Globus pallidus (tissue), 1 donor: Measurements from ENCODE around the gene MCUB.
"Not testable (repeated sequence)": the region's sequence is repeated elsewhere in the genome, so short reads cannot be mapped to it uniquely, and the experiment has no call there.

Experiments used
- DNase-seq: peaks from one replicate; pipeline ENCODE4 v3.0.0-alpha.2; 2015; ENCODE audit warnings: low spot score

The MCUB gene

DNA sequence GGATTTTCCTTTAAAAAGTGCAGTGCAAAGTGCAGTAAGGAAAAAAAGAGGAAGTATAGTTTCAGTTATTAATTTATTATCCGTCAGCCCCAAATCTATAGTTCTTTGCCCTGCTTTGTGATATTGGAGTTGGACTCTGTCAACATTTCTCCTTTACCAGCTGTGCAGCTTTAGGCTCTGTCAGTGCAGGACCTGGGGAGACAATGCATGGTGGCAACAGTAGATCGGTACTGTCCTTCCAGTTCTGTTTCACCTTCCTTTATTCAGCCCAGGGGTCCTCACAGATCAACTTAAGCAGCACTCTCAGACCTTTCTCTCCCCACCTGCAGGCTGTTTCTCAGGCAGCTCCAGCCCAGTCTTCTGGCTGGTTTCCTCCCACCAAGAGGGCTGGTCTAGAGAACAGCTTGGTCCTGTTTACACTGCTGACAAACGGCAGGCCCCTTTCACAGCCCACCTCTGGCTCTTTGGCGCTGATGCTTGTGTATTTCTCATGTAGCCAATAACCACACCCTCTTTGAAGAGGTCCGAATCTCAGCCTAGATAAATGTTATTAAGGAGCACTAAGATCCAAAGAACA lies 71.6 kb downstream of the MCUB start:
- DNase-seq = no peak

GRCh38 chr4:109640644-109641043 lies 80.6 kb downstream of the MCUB start:
- DNase-seq = no peak

DNA sequence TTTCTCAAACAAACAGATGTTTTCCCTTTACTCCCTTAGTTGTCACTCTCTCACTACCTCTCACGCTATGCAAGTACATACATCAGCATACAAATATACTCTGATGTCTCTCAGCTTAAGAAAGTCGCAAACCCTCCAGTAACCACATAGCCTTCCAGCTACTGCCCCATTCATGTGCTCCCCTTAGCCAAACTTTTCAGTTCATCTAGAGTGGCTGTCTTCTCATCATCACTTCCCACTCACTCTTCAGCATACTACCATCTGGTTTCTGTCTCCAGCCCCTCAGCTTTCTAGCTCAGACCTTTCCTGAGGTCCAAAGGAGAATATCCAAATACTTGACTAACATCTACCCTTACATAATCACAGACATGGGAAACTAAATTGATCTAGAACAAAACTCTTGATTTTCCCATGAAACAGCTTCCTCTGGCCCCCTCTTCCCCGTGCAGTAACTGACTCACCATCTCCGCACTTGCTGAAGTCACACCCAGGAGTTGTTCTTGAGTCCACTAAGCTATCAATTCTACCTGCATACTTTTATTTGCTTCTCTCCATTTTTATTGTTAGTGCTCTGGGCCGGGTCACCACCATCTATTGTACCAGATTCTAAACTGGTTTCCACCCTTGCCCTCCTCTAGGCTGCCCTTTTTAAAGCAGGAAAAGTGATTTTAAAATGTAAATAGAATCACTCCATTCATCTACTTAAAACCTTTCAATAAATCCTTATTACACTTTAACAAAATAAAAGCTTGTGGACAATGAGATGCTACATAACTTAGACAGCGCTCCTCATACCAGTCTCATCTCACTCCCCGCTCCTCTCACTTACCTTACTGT lies 86.0 kb downstream of the MCUB start:
- DNase-seq = no peak

DNA sequence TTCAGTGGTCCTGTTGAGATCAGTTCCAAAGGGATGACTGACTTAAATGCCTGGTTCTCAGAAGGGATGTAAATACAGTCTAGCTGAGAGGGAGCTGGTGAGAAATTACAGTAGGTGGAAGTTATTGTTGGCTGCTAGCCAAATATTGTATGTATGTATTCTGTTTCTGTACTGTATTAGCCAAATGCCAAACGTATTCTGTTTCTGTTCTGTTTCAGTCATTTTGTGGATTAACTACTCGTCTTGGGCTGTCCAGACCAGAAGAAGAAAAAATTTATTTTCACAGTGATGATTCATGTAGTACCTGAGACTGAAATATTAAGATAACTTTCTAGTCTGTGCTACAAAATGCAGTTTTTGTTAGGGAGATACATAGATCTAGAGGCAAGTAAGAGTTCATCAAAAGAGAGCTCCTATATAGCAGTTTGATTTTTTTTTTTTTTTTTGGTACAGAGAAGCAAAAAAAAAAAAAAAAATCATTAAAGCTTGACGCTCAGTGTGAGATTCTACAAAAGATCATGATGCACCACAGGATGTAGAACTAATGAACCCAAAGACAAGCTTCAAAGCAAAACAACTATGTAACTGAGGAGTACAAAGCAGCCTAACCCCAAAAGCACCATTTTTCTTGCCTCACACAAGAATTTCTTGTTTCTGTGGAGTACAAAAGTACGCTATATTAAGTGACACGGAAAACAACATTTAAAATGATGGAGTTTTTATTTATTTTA lies 88.4 kb downstream of the MCUB start:
- no peak for DNase-seq

DNA sequence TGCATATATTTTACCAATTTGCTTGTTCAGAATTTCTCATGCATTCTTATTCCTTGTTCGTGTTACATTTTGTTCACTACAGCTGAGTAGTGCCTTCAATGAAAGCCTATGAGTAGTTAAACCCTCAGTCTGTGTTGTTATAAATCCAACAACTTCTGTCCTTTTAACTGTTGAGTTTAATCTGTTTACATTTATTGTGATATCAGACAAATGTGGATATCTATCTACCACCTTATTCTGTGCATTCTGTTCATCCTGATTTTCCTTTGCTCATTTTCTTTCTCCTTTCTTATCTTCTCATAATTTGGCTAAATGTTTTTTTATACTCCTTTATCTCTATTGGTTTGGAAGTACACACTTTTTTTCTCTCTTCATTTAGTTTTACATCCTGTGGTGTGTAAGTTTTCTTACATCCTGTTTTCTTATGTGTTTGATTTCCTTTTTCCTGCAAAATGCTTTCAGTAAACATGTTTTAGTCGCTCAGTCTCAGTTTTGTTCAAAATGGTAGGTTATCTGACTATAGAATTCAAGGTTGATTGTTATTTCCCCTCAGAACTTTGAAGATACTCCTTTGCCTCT lies 89.0 kb downstream of the MCUB start:
- DNase-seq = no peak

- no peak for DNase-seq
Observed at GRCh38 chr4:109649872-109650271, 89.8 kb downstream of the MCUB start.

DNA sequence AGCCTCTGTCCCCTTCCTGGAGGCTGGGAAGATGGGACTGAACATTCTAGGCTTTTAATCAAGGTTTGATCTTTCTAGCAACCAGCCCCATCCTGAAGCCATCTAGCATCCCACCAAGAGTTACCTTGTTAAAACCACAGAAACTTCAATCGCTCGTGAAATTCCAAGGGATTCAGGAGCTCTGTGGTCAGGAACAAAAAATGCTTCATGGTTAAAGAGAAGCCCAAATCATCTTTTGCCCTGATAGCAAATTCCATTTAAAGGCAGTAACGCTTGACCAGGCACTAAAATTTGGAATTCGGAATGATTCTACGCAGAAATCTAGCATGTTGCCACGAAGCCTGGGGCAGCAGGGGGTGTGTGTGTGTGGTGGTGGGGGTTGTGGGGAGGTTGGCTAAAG lies 95.3 kb downstream of the MCUB start:
- no peak for DNase-seq

DNA sequence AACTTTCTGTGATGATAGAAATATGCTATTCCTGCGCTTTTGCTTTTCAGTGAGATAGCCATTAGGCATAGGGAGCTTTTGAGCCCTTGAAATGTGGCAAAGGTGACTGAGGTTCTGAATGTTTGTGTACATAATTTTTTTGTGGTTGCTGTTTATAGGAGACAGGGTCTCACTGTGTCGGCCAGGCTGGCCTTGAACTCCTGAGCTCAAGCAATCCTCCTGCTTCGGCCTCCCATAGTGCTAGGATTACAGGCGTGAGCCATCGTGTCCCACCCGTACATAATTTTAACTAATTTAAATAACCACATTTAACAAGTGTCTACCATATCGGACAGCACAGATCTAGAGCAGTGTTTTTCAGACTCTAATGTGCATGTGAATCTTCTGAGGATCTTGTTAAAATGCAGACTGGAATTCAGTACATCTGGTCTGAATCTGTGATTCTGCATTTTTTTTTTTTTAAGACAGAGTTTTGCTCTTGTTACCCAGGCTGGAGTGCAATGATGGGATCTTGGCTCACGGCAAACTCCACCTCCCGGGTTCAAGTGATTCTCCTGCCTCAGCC lies 97.9 kb downstream of the MCUB start:
- no peak for DNase-seq

- DNase-seq = peak; percentile 19
Observed at GRCh38 chr4:109658871-109659410, 98.9 kb downstream of the MCUB start.

- no peak for DNase-seq
Observed at GRCh38 chr4:109662116-109662515, 102.1 kb downstream of the MCUB start.

- DNase-seq = peak; percentile 1
Observed at GRCh38 chr4:109662771-109663170, 102.7 kb downstream of the MCUB start.

DNA sequence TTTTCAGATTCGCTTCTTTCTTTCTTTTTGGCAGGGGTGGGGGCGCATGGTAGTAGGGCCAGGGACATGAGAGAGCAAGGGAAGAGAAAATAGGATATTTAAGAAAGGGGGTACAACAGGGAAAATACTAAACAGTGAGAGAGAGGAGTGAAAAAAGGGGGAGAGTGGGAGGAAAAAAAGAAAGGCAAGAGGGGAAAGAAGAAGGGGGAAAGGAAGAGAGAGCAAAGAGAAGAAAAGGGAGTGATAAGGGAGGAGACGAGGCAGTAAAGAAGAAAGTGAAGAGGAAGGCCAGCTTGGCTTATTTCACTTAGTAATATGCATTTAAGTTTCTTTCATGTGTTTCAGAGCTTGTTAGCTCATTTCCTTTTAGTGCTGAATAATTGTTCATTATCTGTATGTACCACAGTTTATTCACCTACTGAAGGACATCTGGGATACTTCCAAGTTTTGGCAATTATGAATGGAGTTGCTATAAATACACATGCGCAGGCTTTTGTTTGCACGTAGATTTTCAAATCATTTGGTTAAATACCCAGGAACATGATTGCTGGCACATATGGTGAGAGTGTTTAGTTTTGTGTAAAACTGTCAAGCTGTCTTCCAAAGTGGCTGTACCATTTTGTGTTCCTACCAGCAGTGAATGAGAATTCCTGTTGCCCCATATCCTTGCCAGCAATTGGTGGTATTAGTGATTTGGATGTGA lies 105.9 kb downstream of the MCUB start:
- DNase-seq = no peak

- no peak for DNase-seq
Observed at GRCh38 chr4:109671350-109671749, 111.3 kb downstream of the MCUB start.

DNA sequence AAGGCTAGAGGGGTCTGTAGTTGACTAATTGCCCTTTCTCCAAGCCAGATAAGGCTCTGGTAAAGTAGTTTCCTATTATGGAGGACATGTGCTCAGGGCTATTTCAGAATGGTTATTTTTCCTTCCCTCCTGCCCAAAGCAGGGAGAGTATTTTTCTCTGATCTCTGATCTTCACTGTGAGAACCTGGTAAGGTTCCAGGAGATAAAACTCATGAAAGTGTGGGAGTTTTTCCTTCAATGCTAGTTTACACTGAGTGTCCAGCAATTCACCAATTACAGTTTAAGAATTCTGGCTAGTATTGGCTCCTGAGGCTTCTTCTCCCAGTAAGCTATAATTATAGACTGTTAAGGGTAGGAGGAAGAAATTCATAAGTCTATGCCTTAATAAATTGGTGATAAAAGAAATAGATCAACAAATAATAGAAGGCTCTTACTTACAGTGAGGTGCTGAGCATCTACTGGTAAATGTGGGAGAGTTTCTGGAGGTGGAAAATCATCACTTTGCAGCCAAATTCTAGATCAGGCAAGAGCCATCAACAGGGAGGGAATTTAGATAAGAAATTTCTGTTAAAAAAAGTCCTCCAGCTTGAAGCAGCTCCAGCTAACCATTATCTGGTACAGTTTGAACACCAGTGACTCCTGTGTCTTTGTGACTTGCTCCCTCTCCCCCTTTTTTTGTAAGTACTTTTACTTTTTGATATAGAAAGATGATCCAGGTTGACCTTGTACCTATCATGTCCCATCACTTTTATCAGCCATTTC lies 112.3 kb downstream of the MCUB start:
- DNase-seq = no peak

GRCh38 chr4:109673303-109673702 lies 113.3 kb downstream of the MCUB start:
- no peak for DNase-seq

- DNase-seq = no peak
Observed at GRCh38 chr4:109675181-109675580, 115.1 kb downstream of the MCUB start.

DNA sequence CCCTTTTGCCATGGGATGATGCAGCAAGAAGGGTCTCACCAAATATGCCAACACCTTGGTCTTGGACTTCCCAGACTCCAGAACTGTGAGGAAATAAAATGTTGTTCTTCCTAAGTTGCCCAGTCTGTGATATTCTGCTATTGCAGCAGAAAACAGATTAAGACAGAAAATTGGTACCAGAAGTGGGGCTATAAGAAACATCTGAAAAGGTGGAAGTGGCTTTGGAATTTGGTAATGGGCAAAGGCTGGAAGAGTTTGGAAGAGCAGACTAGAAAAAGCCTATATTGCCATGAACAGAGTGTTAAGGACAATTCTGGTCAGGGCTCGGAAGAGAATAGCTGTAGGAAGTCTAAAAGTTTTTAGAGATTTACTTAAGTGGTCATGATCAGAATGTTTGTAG lies 115.8 kb downstream of the MCUB start:
- no peak for DNase-seq

GRCh38 chr4:109676886-109677285 lies 116.8 kb downstream of the MCUB start:
- no peak for DNase-seq

GRCh38 chr4:109678472-109678871 lies 118.4 kb downstream of the MCUB start:
- DNase-seq = not testable (repeated sequence)

DNA sequence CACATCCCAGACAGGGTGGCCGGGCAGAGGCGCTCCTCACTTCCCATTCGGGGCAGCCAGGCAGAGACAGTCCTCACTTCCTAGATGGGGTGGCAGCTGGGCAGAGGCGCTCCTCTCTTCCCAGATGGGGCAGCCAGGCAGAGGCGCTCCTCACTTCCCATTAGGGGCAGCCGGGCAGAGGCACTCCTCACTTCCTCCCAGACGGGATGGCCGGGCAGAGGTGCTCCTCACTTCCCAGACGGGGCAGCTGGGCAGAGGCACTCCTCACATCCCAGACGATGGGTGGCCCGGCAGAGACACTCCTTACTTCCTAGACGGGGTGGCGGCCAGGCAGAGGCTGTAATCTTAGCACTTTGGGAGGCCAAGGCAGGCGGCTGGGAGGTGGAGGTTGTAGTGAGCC lies 118.9 kb downstream of the MCUB start:
- DNase-seq = not testable (repeated sequence)

DNA sequence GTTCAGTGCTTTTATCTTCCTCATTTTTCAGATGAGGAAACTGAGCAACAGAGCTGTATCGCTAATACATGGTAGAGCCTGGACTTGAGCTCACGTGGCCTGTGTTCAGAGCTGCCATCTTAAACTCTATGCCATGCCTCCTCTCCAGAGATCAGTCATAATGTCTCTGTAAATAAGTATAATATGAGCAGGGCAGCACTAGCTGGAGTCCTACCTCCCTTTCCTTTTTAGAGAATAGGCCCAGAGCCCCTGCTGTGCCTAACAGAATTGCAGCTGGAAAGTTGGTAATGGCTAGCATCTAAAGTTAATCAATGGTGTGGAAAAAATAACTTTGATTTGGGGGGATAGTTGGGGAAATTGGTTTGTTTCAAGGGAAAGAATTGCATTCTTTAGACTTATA lies 122.8 kb downstream of the MCUB start:
- DNase-seq = no peak
